COLO829 (cell line): ENCODE results near the gene NAALAD2.
A peak's percentile ranks its signal among the peaks of the same experiment; 100 is the strongest.
"Not testable (repeated sequence)": the region's sequence is repeated elsewhere in the genome, so short reads cannot be mapped to it uniquely, and the experiment has no call there.

ENCODE experiments used
- DNase-seq: peaks from one replicate; pipeline ENCODE4 v3.0.0; 2012; ENCODE audit warnings: low spot score

The NAALAD2 gene

DNA sequence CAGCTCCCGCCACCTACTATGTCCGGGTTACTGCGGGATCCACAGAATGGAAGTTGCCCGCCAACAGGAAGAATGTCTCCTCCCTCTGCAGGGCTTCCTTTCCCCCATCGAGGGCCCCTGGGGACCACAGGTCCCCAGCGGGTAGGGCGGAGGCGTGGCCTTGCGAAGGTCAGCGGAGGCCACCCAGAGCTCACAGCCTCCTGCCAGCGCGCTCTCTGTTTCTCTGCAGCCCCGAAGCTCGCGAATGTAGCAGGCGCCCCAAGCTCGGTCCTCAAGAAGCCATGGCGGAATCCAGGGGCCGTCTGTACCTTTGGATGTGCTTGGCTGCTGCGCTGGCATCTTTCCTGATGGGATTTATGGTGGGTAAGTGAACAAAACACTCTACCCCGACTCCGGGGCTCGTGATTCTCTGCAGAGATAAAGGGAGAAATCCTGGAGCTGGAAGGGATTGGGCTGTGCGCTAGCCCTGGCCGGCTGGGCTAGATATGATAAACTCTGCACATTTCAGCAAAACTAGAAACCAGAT, at the start of gene NAALAD2:
Gene NAALAD2 (plus strand): TSS at position 186 of the 526 bp plus-strand sequence. CDS start 96 bp downstream, at position 282.
- no peak for DNase-seq

DNA sequence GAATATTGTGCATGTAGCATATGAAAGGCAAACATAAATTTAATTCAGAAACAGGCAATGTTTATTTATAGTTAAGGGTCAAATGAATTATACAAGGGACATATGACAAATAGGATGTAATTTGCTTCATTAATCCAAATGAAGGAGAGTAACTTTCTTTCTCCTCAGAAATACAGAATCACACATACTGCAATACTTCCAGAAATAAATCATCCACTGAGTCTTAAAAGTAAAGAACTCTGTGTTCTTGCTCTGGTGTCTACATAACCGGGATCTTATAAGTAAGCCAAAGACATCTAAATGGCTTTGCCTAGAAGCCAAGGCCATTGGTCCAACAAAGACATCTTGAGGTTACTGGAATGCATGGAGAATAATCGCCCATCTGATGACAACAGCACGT, 48.8 kb upstream of the NAALAD2 start, which contains the start of gene UBTFL1:
Gene UBTFL1 (plus strand): TSS at position 301 of the 400 bp plus-strand sequence. CDS start 0 bp downstream, at position 301.
- DNase-seq = not testable (repeated sequence)

DNA sequence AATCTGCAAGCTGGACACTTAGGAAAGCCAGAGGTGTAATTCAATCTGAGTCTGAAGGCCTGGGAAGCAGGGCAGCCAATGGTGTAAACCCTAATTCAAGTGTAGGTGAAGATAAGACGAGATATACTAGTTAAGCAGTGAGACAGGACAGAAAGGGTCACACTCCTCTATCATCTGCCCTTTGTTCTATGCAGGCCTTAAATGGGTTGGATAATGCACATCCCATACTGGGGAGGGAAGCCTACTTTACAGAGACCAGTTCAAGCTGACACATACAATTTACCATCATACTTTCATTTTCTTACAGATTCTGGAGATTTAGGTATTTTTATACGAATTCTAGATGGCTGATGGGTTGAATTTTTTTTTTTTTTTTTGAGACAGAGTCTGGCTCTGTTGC, 45.7 kb upstream of the NAALAD2 start:
- DNase-seq = not testable (repeated sequence)

GRCh38 chr11:90095230-90095924, 39.1 kb upstream of the NAALAD2 start:
- not testable (repeated sequence) for DNase-seq

- DNase-seq = not testable (repeated sequence)
Observed at GRCh38 chr11:90098261-90098660, 36.2 kb upstream of the NAALAD2 start.

DNA sequence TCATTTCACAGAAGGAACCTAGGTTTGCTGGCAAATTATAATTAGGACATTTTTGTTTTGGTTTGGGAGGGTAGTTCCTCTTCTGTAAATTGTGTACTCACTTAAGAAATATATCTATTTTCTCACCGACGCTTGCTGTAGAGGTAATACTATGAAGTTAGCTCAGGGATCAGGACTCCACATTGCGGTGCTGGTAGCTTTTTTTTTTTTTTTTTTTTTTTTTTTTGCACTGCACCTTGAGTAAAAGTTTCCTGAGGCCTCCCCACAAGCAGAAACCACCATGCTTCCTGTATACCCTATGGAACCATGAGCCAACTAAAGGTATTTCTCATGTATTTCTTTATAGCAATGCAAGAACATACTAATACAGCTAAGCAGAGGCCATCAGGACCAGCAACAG, 34.0 kb upstream of the NAALAD2 start:
- DNase-seq = no peak

DNA sequence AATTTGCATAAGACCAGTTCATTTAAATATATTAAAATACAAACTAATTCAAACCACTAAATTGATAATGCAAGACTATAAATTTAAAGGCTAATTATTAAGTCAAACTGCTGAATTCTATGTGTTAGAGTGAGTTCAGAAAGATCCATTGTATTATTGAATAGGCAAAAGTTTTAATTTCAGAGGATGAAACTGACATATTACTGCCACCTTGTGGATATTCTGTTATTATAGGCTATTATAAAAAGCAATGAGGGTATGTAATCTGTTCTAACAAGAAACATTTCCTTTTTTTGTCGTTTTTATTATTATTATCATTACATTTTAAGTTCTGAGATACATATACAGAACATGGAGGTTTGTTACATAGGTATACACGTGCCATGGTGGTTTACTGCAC, 20.9 kb upstream of the NAALAD2 start:
- DNase-seq = no peak

GRCh38 chr11:90120191-90120590, 14.3 kb upstream of the NAALAD2 start:
- no peak for DNase-seq

DNA sequence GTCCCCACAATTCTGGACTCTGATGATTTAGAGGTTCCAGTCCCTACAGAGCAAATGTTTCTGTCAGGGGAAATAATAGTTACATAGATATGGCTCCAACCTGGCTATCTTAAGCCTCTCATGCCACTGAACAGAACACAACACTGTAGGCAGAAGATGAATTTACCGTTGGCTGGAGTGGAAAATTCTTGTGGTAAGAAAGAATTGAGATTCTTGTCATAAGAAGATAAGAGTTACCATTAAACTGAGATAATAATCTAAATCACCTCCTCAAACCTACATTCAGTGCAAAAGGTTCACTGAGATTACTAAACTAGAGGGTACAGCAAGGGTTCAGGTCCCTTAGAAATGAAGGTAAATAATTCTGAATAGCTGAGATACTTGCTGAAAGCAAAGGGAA, 10.1 kb upstream of the NAALAD2 start:
- DNase-seq = no peak

DNA sequence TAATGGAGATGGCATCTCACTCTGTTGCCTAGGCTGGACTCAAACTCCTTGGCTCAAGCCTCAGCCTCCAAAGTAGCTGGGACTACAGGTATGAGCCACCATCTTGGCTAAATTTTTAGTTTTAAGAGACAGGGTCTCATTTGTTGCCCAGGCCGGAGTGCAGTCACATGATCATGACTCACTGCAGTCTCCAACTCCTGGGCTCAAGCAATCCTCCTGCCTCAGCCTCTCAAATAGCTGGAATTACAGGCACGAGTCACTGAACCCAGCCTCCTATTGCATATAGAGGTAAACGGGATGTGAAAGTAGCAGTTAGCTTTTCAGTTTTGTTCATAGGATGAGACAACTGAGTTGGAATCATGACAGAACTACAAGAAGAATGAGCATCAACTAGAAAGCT, 9.5 kb upstream of the NAALAD2 start:
- DNase-seq = no peak

DNA sequence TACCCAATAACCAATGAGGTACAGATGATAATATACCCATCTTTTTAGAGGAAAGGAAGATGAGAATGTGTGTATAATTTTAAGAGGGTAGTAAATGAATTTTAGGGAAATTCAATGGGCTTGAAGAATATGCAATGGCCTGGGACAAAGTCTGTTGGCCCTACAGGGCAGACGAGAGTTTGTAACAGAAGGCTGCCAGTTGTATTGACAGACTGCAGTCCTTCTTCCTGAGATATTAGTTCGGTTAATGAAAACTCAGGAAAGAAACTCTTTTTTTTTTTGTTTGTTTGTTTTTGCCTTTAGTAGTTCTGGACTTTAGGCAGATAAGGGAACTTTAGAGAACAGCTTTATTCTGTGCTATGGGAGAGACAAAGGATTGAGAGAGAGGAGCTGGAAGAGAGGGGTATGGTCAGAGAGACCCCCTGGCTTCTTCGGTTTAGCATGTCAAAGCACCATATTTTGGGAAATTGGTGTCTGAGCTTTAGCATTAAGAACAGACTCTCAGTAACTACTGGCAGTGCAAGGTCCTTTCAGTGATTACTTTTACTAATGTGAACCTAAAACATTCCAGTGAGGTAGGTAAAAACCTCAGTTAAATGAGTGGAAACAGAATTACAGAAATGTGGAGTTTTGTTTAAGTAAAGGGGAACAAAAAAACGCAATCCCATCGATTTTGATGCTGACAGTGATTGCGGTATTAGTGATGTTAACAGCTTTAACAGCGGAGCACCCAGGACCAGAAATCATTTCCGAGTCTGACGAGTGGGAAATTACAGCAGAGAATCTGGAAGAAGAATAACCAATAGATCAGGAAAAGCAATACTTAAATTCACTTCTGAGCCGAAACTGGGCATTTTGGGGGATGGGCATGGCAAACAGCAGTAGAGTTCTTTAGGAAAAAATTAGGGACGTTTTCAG, 644 bp upstream of the NAALAD2 start:
- DNase-seq = no peak

DNA sequence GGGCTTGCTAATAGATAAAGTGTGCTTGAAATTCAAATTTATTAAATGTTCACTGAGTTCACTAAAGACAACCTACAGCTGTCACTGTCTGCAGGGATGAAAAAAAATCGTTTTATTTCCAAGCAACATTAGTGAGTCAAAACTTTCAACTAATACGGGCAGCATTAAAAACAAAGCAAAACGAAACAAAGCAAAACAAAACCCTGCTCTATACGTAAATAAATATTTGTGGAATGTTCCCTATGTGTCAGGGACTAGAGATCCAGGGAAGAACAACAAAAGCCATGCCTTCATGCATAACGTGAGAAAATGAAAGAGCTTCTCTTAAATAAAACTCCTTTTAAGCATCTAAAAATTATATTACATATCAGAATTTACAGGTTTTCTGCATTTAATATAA, 553 bp downstream of the NAALAD2 start:
- no peak for DNase-seq

DNA sequence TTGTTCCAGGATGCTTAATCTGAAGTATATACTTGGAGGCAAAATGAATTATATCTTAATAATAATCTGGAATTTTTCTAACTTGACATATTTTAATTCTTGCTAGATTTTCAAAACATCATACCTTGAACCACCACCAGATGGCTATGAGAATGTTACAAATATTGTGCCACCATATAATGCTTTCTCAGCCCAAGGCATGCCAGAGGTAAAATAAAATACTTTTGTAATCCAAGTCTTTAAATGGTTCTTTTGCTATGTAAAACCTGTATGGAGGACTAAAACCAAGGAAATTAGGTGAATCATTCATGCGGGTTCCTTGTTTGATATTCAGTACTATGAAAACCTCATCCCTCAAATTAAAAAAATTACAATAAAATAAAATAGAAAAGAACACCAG, 14.4 kb downstream of the NAALAD2 start:
- DNase-seq = no peak

DNA sequence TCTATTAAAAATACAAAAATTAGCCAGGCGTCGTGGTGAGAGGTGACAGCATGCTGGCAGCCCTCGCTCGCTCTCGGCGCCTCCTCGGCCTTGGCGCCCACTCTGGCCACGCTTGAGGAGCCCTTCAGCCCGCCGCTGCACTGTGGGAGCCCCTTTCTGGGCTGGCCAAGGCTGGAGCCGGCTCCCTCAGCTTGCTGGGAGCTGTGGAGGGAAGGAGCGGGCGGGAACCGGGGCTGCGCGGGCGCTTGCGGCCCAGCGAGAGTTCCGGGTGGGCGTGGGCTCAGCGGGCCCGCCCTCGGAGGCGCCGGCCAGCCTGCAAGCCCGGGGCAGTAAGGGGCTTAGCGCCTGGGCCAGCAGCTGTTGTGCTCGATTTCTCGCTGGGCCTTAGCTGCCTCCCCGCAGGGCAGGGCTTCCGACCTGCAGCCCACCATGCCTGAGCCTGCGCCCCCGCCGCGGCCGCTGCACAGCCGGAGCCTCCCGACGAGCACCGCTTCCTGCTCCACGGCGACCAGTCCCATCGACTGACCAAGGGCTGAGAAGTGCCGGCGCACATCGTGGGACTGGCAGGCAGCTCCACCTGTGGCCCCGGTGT, 32.6 kb downstream of the NAALAD2 start:
- not testable (repeated sequence) for DNase-seq

DNA sequence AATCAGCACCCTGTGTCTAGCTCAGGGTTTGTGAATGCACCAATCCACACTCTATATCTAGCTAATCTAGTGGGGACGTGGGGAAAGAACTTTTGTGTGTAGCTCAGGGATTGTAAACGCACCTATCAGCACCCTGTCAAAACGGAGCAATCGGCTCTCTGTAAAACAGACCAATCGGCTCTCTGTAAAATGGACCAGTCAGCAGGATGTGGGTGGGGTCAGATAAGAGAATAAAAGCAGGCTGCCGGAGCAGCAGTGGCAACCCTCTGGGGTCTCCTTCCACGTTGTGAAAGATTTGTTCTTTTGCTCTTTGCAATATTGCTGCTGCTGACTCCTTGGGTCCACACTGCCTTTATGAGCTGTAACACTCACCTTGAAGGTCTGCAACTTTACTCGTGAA, 33.2 kb downstream of the NAALAD2 start:
- DNase-seq = not testable (repeated sequence)

DNA sequence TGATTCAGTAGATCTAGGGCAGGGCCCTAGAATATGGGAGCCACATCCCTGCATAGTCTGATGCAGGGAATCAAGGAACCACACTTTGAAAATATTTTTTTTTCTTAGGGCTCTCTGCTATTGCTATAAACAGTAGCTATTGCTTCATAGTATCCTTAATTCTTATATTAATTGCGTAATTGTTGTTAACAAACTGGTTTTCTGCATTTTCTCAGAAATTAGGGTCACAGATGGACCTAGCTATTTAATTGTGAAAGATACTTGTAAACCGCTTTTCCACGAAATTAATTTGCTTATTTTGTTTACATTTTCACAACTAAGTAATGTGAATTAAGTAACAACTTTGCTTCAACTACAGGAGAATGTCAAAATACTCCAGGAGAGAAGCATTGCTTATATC, 34.1 kb downstream of the NAALAD2 start:
- DNase-seq = no peak

DNA sequence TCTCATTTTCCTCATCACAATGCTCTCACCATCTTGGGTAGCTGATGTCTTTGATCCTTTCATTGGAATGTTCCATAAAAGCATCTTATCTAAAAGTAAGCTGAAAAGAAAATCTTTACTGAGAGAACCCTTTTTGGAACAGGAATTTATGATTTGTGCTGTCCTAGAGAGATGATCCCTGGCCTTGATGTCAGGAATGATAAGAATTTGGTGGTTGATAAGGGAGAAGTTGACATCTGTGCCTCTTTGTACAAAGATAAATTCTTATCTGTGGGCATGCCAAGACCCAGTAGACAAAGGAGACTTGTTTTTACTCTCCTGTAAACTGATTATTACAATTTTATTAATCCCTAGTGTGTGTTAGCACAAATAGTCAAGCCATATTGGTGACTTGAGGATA, 36.9 kb downstream of the NAALAD2 start:
- DNase-seq = peak; percentile 11

- DNase-seq = no peak
Observed at GRCh38 chr11:90176069-90176468, 41.6 kb downstream of the NAALAD2 start.

GRCh38 chr11:90178751-90179150, 44.3 kb downstream of the NAALAD2 start:
- DNase-seq = no peak

DNA sequence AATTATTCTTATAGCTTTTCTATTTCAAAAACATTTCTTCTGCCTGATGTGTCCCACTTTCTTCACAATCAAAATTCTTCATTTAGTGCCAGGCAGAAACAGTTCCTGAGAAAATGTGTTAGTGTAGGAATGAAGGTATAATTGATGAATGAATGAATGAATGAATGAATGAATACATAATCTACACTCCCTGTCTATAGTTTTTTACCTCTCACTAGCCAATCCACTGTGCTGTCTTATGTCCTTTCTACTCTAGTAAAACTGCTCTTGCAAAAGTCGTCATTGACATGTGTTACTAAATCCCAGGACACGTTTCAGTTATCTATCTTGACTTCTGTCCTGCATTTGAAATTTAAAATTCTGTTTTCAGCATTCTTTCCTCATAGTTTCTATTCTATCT, 45.5 kb downstream of the NAALAD2 start:
- no peak for DNase-seq

DNA sequence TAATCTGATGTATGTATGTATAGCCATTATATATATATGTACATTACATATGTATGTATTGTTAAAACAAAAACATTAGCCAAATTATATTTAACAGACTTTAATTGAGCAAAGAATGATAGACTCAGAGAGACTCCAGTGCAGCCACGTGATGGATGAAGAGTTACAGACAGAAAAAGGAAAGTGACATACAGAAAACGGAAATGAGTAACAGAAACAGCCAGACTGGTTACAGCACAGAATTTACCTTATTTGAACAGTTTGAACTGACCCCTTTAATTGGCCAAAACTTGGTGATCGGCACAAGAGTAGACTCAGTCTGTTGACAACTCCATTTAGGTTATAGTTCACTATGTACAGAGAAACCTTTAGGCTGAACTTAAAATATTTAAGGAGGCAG, 53.4 kb downstream of the NAALAD2 start:
- DNase-seq = no peak

DNA sequence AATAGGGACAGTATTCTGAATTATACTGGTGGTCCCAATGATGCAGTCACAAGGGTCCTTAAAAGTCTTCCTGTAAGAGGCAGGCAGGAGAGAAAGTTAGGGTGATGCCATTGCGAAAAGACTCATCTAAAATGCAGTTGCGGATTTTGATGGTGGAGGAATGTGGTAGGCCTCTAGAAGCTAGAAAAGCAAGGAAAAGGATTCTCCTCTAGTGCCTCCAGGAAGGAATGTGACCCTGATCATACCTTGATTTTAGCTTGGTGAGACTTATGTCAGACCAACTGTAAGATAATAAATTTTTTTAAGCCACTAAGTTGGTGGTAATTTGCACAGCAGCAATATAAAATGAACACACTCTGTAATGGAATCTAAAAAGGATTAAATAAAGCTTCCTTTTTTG, 54.5 kb downstream of the NAALAD2 start:
- DNase-seq = no peak
